Stomach (tissue), 4 donors: ENCODE measurements around the gene ZMIZ1.

ENCODE experiments used
- CTCF ChIP-seq, 7 experiments: fragments of 450-650 bp in 4 of 7; fragments of 200-600 bp in 3 of 7; sonication (generic) in 3 of 7; IDR thresholded peaks; one replicate each; pipeline ENCODE4 v1.5.1; 2016 to 2019; ENCODE audit warnings: antibody characterized with exemption in 7 of 7, control low read depth in 2 of 7, mild to moderate bottlenecking in 1 of 7
- POLR2A ChIP-seq, 4 donors: fragments of 450-650 bp; IDR thresholded peaks; one replicate each; pipeline ENCODE4 v1.6.1; 2016; ENCODE audit warnings: antibody characterized with exemption in 4 of 4, control low read depth in 2 of 4, mild to moderate bottlenecking in 1 of 4, moderate library complexity in 1 of 4
- POLR2AphosphoS5 ChIP-seq, 3 donors: sonication (generic); formaldehyde crosslinking; IDR thresholded peaks; one replicate each; pipeline ENCODE4 v1.6.1; 2016; ENCODE audit warnings: antibody characterized with exemption in 3 of 3

- no peak for TF ChIP-seq CTCF (IDR thresholded peaks at IDR 0.05)
- TF ChIP-seq POLR2AphosphoS5 (IDR thresholded peaks at IDR 0.05) = no peak
- no peak for TF ChIP-seq POLR2A (IDR thresholded peaks at IDR 0.05)
Observed at GRCh38 chr10:79190740-79191261, 122.0 kb downstream of the ZMIZ1 start.
